ENCODE data around the gene C1orf141.
"Not testable (repeated sequence)": the region's sequence is repeated elsewhere in the genome, so short reads cannot be mapped to it uniquely, and the experiment has no call there.

Gene C1orf141

DNA sequence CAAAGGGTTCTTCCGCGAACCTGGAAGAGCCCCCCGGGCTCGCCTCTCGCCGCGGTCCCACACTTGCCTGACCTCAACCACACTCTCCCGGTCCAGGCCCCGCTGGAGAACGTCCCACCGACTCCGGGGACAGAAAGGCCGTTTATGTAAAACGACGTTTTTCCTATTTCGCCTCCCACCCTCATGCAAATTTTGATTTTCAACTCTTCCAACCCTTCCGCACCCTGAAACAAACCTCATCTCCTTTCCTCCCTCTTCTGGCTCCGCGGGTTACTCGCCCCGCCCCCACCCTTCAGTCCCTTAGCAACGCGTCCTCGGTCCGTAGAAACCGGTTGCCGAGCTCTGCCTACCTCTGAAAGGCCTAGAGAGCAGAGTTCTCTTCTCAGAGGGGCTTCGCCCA lies at the start of gene C1orf141:
TSS of gene C1orf141 (minus strand) at position 276 of the 400 bp plus-strand sequence. CDS start 7,730 bp downstream, outside the sequence.
- in situ Hi-C loops (cut with HindIII; ENCODE audit: low sequenced_read_pairs) = loop anchor here (5.0 kb wide), 1 partner anchor 58 kb away; no protein-coding TSS in a partner anchor

DNA sequence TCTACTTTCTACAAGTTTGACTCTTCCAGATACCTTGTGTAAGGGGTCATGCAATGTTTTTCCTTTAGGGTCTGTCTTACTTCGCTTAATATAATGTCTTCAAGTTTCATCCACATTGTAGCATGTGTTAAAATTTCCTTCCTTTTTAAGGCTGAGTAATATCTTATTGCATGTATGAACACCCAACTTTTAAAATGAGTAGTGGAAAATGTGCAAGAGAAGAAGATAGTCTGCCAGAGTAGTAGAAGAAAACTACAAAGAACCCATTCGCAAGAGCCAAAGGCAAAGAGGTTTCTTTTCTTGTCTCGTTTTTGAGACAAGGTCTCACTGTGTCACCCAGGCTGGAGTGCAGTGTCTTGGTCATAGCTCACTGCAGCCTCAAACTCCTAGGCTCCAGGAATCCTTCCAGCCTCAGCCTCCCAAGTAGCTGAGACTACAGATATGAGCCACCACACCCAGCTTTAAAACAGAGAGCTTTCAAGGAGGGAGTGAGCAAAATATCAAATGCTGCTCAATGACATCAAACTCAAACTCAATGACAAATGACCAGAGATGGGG lies 40.8 kb upstream of the C1orf141 start:
- in situ Hi-C loops (cut with HindIII; ENCODE audit: low sequenced_read_pairs) = no loop called here

DNA sequence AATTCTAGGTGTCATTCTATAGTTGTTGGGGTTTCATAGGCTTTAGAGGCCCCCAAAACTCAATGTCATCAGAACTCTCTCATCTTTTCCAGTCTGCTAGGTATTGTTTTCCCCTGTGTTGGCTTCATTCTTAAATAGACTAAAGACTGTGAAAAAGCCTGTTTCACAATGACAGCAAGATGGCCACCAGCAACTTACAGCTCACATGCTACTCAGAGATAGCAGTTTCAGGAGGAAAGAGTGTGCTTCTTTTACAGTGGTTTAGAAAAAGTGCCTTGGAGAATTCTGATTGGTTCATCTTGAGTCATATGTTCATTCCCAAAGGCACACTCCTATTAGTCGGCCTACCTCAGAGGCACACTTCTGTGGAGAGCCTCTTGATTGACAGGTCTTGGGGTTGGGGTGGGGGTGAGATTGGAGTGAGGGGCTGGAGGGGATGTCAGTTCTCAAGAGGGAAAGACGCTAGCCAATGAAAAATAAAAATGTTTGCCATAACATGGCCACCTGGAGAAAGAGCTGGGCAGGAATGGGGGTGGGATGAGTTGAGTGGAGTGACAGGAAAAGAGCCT lies 40.0 kb upstream of the C1orf141 start:
- in situ Hi-C loops (cut with HindIII; ENCODE audit: low sequenced_read_pairs) = no loop called here

DNA sequence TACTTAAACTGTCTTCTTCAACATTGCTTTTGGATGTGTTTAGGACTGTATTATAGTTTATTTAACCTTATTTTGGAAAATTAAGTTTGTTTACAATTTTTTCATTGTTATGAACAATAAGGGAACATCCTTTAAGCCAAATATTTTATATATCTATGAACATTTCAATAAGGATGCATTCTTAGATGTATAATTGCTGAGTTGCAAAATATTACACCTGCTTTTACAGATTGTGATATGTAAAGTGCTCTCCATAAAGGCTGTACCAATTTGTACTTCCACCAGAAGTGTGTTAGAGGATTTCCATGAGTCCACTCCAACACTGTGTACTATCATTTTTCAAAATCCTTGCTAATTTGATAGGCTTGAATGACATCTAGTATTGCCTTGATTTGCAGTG lies 39.2 kb upstream of the C1orf141 start:
- in situ Hi-C loops (cut with HindIII; ENCODE audit: low sequenced_read_pairs) = no loop called here

DNA sequence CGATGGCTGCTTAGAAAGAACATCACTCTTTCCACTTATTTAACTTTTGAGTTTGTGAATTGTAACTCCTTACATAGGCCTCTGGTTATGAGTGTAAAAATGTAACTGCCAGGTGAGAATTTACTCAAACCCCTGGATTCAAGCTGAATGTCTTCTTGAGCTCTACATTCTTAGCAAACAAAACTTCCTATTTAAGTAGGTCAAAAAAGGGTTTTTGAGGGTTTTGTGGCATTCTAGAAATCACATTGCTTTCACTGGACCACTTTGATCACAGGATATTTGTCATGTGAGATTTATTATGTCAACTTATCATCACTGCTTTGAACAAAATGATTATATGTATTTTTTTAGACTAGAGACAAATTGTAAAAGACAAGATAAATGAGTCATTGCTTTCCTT lies 37.2 kb upstream of the C1orf141 start:
- in situ Hi-C loops (cut with HindIII; ENCODE audit: low sequenced_read_pairs) = no loop called here

DNA sequence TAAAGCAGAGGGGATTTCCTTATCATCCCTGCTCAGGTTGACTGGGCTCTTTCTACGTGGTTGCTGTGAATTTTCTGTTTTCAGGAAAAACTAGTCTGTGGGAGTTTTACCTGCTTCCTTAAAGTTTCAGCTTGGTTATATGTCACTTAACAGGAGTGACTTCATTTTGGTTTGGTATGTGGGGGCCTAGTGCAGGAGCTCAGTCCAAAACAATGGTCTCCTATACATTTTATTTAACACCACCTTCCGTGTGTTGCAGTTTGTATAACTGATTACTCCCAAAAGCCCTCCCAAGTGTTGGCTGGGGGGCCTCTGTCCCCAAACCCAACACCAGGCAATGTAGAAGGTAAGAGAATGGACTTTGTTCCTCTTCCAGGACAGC lies 36.8 kb upstream of the C1orf141 start:
- in situ Hi-C loops (cut with HindIII; ENCODE audit: low sequenced_read_pairs) = no loop called here

DNA sequence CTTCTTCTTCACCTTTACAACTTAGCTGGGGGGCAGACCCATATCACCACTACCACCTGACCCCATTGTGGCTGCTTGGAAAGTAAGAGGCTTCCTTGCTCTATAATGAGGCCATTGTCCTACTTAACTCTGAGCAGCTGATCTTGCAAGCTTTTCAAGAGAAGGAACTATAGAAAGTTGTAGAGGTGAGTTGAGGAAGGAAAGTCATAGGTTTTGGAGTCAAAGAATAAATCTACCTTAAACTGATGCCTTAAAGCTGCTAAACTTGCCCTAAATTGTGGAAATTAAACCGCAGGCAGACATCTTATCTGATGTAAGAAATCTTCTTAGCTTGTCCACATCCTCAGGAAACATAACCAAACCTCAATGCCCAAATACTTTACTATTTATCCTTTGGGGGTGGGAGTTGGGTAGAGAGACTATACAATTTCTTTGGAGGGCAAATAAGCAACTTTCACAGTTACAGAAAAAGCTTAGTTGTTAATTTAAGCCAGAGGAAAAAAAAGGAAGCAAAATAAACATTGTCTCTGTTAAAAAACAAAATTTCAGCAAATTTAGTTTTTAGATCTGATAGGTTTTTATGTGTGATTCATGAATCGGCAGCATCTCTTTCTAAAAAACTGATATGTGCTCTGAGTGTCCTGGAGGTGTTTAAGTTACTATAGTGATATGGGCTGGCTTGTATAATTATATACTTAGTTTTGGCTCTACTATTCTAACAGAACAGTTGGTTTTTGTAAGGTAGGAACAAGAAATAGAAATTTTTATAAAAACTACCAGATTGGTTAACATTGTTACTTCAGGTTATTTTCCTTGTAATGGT lies 36.2 kb upstream of the C1orf141 start:
- in situ Hi-C loops (cut with HindIII; ENCODE audit: low sequenced_read_pairs) = no loop called here

DNA sequence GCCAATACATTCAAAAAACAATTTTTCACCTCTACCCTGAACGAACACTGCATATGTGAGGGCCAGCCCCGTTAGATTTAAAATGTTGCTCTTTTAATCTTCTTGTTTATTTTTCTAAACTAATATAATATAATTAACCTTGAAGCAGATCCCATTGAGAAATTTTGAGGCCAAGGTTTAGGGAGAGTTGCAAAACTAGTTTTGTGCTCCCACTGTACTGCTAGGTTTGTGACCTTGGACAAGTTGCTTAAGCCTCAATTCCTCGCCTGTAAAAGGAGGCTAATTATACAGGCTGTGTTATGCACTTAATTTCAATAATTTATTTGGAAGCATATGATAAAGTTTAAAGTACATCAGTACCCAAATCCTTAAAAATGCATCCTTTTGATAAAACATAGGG lies 35.2 kb upstream of the C1orf141 start:
- in situ Hi-C loops (cut with HindIII; ENCODE audit: low sequenced_read_pairs) = no loop called here

DNA sequence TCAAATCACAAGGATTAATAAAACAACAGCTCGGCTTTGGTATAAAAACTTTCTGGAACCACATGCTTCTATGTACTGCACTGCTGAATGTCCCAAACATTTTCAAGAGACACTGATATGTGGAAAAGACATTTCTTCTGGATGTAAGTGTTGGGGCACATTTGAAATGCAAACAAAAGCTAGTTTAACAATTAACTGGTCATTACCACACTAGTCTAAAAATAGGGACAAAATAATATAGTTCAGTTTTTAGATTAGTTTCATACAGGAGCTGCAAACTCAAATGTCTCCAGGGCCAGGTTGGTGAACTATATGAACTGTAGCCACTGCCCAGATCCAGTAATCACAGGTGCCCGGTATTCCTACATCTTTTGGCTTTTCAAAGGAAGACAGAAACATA lies 34.7 kb upstream of the C1orf141 start:
- in situ Hi-C loops (cut with HindIII; ENCODE audit: low sequenced_read_pairs) = no loop called here

DNA sequence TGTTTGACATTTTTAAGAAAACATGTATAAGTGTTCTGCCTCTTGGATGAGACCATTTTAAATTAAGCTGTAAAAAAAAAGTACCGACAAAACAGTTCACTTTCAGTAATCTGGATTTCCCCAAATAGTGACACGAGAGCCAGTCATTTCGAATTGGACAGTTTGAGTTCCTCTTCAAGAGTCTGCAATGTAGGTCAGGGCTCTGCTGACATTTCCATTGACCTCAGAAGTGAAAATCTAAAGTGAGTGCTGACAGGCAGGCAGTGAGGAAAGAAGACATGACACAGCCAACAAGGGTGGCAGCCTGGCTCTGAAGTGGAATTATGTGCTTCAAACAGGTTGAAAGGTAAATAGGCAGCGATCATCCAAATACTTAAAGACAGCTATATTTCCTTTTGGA lies 31.4 kb upstream of the C1orf141 start, which contains the start of gene IL23R:
TSS of gene IL23R (plus strand) at position 259 of the 400 bp plus-strand sequence. CDS start 1,667 bp downstream, outside the sequence.
- in situ Hi-C loops (cut with HindIII; ENCODE audit: low sequenced_read_pairs) = no loop called here

DNA sequence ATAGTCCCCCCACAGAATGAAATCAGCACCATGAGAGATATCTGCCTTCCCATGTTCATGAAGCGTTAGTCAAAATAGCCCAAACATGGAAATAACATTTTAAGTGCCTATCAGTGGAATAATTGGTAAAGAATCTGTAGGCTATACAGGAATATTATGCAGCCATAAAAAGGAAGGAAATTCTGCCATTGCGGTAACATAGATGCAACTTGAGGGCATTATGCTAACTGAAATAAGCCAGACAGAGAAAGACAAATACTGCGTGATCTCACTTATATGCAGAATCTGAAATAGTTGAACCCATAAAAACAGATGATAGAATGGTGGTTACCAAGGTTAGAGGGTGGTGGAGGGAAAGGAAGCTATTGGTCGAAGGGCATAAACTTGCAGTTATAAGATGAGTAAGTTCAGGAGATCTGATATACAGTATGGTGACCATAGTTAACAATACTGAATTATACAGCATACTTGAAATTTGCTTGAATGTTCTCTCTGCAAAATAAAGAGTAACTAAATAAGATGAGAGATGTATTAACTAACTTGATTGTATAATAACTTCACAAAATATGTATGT lies 30.8 kb upstream of the C1orf141 start:
- in situ Hi-C loops (cut with HindIII; ENCODE audit: low sequenced_read_pairs) = no loop called here

DNA sequence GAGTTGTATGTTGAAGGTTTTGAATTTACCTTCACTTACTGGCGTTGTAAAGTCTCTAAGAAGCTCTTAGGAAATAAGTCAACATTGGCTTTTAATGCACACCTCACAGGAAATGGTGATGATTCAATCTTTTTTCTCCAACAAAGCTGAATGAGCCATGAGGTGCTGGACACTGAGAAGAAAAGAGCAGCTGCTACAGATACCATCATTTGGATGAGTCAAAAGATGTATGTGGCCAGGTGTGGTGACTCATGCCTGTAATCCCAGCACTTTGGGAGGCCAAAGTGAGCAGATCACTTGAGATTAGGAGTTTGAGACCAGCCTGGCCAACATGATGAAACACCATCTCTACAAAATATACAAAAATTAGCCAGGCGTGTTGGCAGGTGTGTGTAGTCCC lies 28.2 kb upstream of the C1orf141 start:
- in situ Hi-C loops (cut with HindIII; ENCODE audit: low sequenced_read_pairs) = no loop called here

DNA sequence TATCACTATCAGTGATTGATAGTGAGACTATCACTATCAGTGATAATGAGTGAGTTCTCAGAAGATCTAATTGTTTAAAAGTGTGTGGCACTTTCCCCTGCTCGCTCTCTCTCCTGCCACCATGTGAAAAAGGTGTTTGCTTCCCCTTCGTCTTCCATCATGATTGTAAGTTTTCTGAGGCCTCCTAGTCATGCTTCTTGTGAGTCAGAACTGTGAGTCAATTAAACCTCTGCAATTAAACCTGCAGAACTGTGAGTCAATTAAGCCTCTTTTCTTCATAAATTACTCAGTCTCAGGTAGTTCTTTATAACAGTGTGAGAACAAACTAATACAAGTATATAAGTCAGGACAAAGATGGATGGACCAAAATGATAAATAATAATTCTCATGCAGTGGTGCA lies 24.5 kb upstream of the C1orf141 start:
- in situ Hi-C loops (cut with HindIII; ENCODE audit: low sequenced_read_pairs) = no loop called here

DNA sequence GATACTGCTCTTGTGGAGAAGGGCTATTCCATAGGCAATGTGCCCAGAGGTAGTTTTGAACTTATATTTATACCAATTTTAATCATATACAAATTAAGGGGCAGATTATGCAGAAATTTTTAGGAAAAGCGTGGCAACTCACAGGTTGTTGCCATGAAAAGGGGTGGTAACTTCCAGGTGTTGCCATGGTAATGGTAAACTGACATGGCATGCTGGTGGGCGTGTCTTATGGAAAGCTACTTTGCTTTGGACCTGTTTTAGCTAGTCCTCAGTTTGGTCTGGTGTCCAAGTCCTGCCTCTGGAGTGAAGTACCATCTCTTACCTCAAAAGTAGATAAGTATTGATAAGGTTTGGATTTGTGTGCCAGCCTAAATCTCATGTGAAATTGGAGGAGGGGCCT lies 23.6 kb upstream of the C1orf141 start:
- in situ Hi-C loops (cut with HindIII; ENCODE audit: low sequenced_read_pairs) = no loop called here

DNA sequence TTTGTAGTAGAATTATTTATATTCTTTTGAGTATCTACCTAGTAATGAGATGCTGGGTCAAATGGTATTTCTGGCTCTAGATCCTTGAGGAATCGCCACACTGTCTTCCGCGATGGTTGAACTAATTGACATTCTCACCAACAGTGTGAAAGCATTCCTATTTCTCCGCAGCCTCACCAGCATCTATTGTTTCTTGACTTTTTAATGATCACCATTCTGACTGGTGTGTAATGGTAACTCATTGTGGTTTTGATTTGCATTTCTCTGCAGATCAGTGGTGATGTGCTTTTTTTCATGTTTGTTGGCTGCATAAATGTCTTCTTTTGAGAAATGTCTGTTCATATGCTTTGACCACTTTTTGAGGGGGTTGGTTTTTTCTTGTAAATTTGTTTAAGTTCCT lies 16.2 kb upstream of the C1orf141 start:
- in situ Hi-C loops (cut with HindIII; ENCODE audit: low sequenced_read_pairs) = no loop called here

DNA sequence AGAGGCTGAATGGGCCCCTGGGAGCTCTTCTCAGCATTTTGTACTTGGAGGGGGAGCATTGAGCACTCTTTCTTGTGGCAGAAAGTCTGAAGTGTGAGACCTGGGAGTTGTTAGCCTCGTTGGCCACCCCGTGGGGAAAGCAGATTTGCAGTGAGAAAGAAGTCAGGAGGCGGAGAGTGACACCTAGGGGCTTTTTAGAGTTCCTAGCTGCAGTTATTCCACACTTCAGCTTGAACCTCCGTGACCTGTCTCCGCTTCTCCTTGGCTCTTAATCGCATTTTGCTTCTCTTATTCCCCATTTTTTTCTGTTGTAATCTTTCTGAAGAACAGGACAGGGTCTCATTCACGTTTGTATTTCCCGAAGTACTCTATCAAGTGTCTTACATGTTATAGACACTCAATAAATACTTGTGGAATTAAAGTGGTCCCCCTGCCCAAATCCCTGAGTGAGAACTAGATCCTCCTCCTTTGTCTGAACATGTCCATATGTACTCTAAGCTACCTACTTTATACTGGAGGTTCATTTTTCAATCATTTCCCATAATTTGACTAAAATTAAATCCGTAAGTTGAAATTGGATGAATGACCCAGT lies 14.5 kb upstream of the C1orf141 start:
- in situ Hi-C loops (cut with HindIII; ENCODE audit: low sequenced_read_pairs) = no loop called here

DNA sequence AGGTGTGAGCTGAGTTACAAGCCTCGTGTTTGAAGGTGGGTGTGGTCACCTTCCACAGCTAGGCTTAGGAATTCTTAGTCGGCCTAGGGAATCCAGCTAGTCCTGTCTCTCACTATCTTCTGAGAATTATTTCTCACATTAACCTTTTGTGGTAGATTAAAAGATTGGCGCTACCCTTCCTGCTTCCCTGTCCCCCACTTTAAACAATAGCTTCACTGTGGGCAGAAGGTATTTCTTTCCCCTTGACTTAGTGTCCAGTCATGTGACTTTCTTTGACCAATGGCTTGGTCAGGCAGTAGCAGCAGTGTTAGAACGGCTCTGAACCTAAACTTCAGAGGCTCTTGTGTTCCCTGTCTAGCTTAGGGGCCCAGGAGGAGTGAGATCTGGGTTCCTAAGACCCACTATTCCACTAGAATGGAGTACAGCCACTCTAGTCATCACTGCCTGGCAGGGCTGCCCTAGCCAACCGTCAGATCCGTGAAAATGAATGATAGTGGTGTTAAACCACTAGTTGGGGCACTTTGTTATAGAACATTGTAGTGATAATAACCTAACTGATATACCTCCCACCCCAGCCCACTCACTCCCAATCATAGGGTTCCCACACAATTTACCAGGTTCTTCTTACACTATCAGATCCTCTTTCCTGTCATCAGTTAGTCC lies 13.9 kb upstream of the C1orf141 start:
- in situ Hi-C loops (cut with HindIII; ENCODE audit: low sequenced_read_pairs) = no loop called here

DNA sequence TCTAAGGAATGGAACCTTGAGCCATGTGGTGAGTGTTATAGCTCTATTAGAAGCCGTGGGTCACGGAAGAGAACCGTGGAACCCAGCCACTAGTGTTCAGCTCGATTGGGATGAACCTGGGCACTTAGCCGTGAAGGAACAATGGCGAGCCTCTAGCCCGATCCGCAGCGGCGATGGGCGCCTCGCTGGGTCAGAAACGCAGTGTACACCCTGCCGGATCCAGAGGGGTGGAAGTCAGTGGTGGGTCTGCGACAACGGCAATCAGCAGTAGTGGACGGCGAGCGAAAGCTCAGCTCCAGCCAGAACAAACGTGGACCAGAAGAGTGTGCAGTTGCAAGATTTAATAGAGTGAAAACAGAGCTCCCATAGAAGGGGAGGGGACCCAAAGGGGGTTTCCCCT lies 13.2 kb upstream of the C1orf141 start:
- in situ Hi-C loops (cut with HindIII; ENCODE audit: low sequenced_read_pairs) = not testable (repeated sequence)

DNA sequence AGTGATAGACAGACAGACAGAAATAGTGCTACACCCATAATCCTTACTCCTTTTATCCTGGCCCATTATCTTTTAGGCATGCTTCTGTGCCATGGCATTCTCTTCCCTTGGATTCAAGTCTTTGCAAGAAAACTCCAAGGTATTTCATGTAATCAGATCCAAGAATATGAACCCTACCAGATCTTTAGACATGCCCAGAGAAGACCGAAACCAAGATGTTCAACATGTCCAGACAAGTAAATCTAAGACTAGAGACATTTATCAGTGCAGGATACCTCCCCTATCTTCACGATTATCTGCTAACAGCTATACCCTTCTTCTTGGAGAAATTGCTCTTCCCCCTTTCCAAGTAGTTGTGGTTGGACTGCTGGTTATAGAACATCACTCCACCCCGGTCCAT lies 11.8 kb upstream of the C1orf141 start:
- in situ Hi-C loops (cut with HindIII; ENCODE audit: low sequenced_read_pairs) = no loop called here

DNA sequence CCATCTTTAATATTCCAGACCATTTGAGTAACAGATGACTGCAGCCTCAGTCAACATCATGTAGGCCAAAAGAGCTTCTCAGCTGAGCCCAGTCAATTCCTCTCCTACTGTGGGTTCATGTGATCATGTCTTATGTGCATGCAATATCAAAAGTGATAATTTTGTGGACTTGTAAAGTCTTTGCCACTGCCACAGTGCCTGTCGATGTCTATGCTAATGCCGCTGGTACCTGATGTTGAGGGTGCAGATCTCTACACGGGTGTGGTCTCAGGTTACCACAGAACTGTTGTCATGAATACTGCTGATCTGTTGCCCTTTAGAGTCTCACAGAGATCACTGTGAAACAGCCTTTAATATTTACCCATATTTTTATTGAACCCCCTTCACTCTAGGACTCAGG lies 11.3 kb upstream of the C1orf141 start:
- in situ Hi-C loops (cut with HindIII; ENCODE audit: low sequenced_read_pairs) = no loop called here

DNA sequence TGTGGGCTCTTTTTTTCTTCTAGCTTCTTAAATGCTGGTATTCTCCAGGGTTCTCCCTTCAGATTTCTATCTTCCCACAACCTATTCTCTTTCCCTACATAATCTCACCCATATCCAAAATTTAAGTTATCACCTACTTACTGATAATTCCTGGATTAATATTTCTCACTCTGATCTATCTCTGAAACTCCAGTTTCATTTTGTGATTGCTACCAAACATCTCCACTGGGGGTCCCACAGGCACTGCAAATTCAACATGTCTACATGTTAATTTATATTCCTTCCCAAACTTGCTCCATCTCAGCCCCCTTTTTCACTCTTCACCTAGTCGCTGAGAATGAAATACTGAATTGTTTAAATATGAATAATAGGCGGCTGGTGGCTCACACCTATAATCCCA lies 9.9 kb upstream of the C1orf141 start:
- in situ Hi-C loops (cut with HindIII; ENCODE audit: low sequenced_read_pairs) = no loop called here
